ENCODE measurements around the gene SH3RF3.

GRCh38 chr2:109430329-109430636 lies 301.3 kb downstream of the SH3RF3 start:
- TF ChIP-seq CTCF (IDR thresholded peaks at IDR 0.05) (no peak), POLR2A (IDR thresholded peaks at IDR 0.05) (no peak)
